Erythroblast (primary cell): ENCODE data around the gene RAD51B.

Experiments used
- GATA1 ChIP-seq: IDR thresholded peaks from 2 replicates; pipeline ENCODE4 v1.6.1; 2011; ENCODE audit warnings: low read depth, mild to moderate bottlenecking, control low read depth, low read length, moderate library complexity
- POLR2A ChIP-seq: IDR thresholded peaks from 2 replicates; pipeline ENCODE4 v1.6.1; 2011; ENCODE audit warnings: mild to moderate bottlenecking, low read length

- TF ChIP-seq POLR2A, result no peak
- no peak for TF ChIP-seq GATA1
Measured at GRCh38 chr14:68518166-68518565, 698.6 kb downstream of the RAD51B start.
